GM19035 (cell line): ENCODE data around the gene HIPK2.

Experiments
- ATAC-seq: cut with Tn5 transposase; IDR thresholded peaks from one replicate; pipeline ENCODE4 v1.9.1; 2021; ENCODE audit not compliant: unreplicated experiment

The HIPK2 gene

DNA sequence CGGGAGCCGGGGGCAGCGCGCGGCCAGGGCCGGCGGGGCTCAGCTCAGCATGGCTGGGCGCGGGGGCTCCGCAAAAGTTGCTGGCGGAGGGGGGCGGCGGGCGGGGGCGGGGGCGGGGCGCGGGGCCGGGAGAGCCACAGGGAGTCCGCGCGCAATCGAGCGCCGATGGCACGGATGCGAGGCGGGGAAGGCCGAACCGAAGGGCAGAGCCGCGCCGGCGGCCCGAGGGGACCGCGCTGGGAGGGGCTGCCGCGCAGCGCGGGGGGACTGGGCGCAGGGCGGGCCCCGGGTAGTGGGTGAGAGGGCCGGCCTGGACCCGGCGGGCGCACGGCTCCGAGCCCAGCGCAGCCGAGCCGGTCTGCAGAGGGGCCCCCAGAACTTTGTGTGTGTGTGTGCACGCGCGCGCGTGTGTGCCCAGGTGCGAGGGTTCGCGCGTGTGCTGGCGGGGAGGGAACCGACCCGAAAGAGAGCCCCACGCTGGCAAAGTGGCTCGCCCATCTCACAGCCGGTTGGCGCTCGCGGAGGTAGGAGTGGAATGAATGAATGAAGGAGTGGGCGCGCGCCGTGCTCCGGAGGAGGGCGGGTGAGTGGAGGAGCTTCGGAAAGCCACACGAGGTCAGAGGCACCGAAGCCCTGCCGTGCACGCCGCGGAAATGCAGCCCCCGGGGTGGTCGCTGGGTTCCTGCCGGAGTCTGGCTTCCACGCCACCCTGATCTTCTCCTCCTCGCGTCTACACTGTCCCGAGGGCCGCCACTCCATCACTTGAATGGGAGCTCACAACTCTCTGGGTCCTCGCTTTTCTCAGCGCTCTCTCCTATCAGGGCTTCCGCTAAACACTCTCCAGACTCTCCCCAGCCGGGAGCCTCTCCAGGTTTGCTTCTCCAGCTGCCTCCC, at the start of gene HIPK2:
TSS of gene HIPK2 (minus strand) at position 51 of the 894 bp plus-strand sequence. CDS start 375 bp downstream, outside the sequence.
- peak; percentile 68 for ATAC-seq

DNA sequence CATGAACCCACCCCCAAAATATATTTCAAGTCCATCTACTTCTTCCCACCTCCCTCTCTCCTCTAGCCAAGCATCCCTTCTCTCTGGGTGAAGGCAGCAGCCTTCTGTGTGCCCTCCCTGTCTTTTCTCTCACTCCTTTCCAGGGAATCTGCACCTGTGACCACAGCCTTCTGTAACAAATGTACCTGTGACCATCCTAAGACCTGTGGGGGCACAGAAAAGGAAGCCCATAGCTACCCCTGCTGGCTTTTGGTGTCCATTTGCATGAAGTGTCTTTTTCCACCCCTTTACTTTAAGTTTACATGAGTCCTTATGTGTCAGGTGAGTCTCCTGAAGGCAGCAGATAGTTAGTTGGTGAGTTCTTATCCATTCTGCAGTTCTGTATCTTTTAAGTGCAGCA, 49.2 kb upstream of the HIPK2 start:
- no peak for ATAC-seq

- no peak for ATAC-seq
These were observed 48.0 kb upstream of the HIPK2 start for GRCh38 chr7:139825666-139826290.

DNA sequence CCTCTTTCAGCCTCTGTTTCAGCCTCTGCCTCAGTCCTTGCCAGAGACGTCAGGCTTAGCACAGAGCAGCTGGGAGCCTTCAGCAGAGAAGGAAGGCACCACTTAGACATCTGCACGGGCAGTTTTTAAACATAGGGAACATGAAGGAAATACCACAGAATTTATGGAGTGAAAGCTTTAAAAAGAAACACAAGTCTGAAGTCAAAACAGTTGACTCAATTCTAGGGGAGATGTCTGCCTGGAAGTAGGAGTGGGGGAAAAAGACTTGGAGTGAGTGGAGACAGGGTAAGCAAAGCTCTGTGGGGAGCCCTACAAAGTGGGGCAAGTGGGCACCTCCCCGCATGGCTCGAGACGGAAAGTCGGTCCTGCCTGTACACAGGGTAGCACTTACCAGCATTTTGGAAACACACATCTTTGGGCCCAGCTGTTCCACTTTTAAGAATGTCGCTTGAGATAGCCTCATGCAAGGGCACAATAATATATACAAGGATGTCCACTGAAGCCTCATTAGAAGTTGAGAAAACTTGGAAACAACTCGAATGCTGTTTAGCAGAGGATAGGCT, 46.2 kb upstream of the HIPK2 start:
- ATAC-seq: no peak

DNA sequence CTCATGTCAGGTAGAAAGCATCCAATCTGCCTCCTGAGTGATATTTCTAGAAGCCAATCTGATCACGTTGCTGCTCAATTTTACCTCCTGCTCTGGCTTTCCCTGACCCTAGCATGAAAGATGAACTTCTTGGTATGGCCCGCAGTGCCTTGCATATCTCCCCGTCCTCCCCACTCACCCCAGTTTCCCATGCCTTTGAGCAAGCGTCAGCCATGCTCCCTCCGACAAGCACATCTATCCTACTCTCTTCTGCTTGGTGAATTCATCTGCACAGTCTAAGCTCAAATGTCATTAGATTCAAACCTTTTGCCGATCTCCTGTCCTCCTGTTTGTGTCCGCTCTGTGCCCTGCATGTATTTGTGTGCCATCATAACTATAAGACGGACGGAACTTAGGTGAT, 45.1 kb upstream of the HIPK2 start:
- ATAC-seq: no peak

GRCh38 chr7:139821349-139822105, 43.7 kb upstream of the HIPK2 start:
- ATAC-seq: no peak

- no peak for ATAC-seq
These were observed 42.3 kb upstream of the HIPK2 start for GRCh38 chr7:139820089-139820488.

DNA sequence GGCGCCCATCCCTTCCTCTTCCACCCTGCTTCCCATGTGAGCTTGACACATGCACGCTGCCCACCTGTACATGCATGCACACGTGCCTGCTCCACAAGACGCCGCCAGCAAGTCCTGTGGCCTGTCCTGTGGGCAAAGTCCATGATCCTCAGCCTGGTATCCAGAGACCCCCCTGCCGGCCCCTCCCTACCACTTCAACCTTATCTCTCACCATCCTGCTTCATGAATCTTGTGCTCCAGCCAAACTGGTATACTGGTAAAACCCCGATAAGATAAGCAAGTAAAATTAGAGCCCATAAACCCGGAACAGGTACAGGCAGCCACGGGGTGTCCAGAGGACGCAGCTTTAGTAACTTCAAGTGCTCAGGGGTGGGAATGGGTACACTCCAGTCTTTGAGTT, 39.5 kb upstream of the HIPK2 start:
- ATAC-seq: no peak

- no peak for ATAC-seq
These were observed 35.9 kb upstream of the HIPK2 start for GRCh38 chr7:139813689-139814088.

- no peak for ATAC-seq
These were observed 35.4 kb upstream of the HIPK2 start for GRCh38 chr7:139813151-139813550.

GRCh38 chr7:139811066-139811465, 33.3 kb upstream of the HIPK2 start:
- no peak for ATAC-seq

DNA sequence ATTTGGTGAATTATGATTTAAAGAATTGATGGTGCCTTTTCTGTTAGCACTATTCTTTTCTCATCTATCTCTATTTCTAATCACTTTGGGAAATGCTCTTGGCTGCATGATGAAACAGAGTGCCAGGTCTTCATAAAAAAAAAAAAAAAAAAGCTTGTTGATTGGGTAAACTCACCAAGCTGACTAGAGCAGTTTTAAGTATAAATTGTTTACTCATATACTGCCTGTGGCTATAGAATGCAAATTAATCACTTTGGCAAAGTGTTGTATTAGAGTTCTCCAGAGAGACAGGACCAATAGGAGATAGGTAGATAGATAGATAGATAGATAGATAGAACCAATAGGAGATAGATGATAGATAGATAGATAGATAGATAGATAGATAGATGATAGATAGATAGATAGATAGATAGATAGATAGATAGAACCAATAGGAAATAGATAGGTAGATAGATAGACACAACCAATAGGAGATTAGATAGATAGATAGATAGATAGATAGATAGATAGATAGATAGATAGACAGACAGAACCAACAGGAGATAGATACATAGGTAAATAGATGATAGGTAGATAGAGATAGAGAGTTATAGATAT, 31.1 kb upstream of the HIPK2 start:
- ATAC-seq: no peak

- no peak for ATAC-seq
These were observed 30.6 kb upstream of the HIPK2 start for GRCh38 chr7:139808427-139808826.

- no peak for ATAC-seq
These were observed 29.2 kb upstream of the HIPK2 start for GRCh38 chr7:139807009-139807408.

GRCh38 chr7:139804571-139804970, 26.8 kb upstream of the HIPK2 start:
- ATAC-seq: no peak

- no peak for ATAC-seq
These were observed 21.8 kb upstream of the HIPK2 start for GRCh38 chr7:139799586-139799985.

- no peak for ATAC-seq
These were observed 21.1 kb upstream of the HIPK2 start for GRCh38 chr7:139798892-139799291.

DNA sequence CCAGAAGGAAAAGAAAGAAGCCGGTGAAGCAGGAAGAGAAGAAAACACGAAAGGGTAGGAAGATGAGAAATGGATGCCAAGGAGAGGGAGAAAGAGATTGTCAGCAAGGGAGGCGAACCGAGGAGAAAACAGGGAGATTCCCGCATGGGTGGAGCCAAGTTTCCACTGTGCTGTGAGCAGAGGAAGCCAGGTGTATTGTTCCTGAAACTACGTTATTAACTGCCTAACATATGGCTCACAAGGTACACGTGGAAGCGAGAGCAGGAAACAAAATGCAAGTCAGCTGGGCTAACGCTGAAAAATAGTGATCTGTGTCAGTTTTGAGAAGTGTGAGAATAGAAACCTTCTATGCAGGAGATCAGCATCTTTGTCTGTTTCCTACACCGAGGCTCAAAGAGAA, 20.4 kb upstream of the HIPK2 start:
- no peak for ATAC-seq

- no peak for ATAC-seq
These were observed 19.8 kb upstream of the HIPK2 start for GRCh38 chr7:139797607-139798006.

GRCh38 chr7:139791316-139791715, 13.5 kb upstream of the HIPK2 start:
- ATAC-seq: no peak

GRCh38 chr7:139784648-139785047, 6.8 kb upstream of the HIPK2 start:
- no peak for ATAC-seq
